H1 (cell line): ENCODE results near the gene UBE2A. TPM values are rescaled to one million over a fixed set of nuclear protein-coding genes. Genes with fewer than 3 reads are reported as not detected.

Experiments used
- CTCF ChIA-PET: fragments of 300-600 bp; sonication (Branson Sonifier 250); formaldehyde crosslinking; loops from one replicate; lab custom pipeline; 2021; ENCODE audit not compliant: partially characterized antibody; lab: Charles Lee
- POLR2A ChIA-PET: fragments of 300-600 bp; sonication (Branson Sonifier 250); formaldehyde crosslinking; loops from one replicate; lab custom pipeline; 2021; ENCODE audit warnings: inconsistent platforms; ENCODE audit not compliant: partially characterized antibody; lab: Charles Lee
- DNase-seq, 2 experiments: peaks; one replicate each; pipeline versions ENCODE4 v3.0.0 to v3.0.0-alpha.2; 2010 to 2022; ENCODE audit warnings: low spot score in 2 of 2, low read depth in 1 of 2, mixed read lengths in 1 of 2
- FAIRE-seq: peaks from 2 replicates; lab custom pipeline; 2011; peaks lifted over from hg19 to GRCh38; lab: Jason Lieb, UNC
- H2AFZ ChIP-seq: 2 replicates; pipeline ENCODE4 v1.8.1; 2012; ENCODE audit warnings: low read length, inconsistent platforms
- H2AK5ac ChIP-seq: 2 replicates; pipeline ENCODE4 v1.6.1; 2013; ENCODE audit warnings: low read depth, low read length
- H2BK120ac ChIP-seq: replicated peaks from 2 replicates; pipeline ENCODE3; 2013; ENCODE audit warnings: low read depth, low read length, inconsistent platforms
- H2BK12ac ChIP-seq: 2 replicates; pipeline ENCODE4 v1.6.1; 2013; ENCODE audit warnings: low read depth, low read length
- H2BK15ac ChIP-seq: 2 replicates; pipeline ENCODE4 v1.6.1; 2013; ENCODE audit warnings: low read length
- H2BK20ac ChIP-seq: 2 replicates; pipeline ENCODE4 v1.6.1; 2013; ENCODE audit warnings: low read length
- H2BK5ac ChIP-seq: 2 replicates; pipeline ENCODE4 v1.6.1; 2013; ENCODE audit warnings: low read depth, low read length
- H3K14ac ChIP-seq: 2 replicates; pipeline ENCODE4 v1.6.1; 2013; ENCODE audit warnings: inconsistent platforms; ENCODE audit not compliant: insufficient read length
- H3K18ac ChIP-seq: 2 replicates; pipeline ENCODE4 v1.6.1; 2013; ENCODE audit warnings: low read length; ENCODE audit errors: extremely low read depth
- H3K23ac ChIP-seq: 2 replicates; pipeline ENCODE4 v1.6.1; 2013; ENCODE audit warnings: inconsistent platforms; ENCODE audit not compliant: insufficient read length
- H3K23me2 ChIP-seq: 2 replicates; pipeline ENCODE4 v1.6.1; 2013; ENCODE audit warnings: low read depth, low read length
- H3K27ac ChIP-seq: 2 replicates; pipeline ENCODE4 v1.6.1; 2011; ENCODE audit warnings: low read depth, low read length, inconsistent platforms
- H3K27me3 ChIP-seq, 4 experiments: replicated peaks in 1 of 4; 1 replicate in 1 of 4; 2 replicates in 3 of 4; pipeline versions ENCODE4 v1.6.1 to v1.8.1; 2011 to 2013; ENCODE audit warnings: low read length in 3 of 4, mild to moderate bottlenecking in 3 of 4, inconsistent platforms in 2 of 4, mixed read lengths in 2 of 4, moderate library complexity in 1 of 4; ENCODE audit not compliant: control insufficient read depth in 3 of 4, insufficient read depth in 3 of 4; ENCODE audit errors: extremely low read depth in 1 of 4
- H3K36me3 ChIP-seq, 4 experiments: 2 replicates each; pipeline versions ENCODE4 v1.6.1 to v1.8.1; 2011 to 2013; ENCODE audit warnings: mild to moderate bottlenecking in 4 of 4, low read length in 3 of 4, moderate library complexity in 2 of 4, control low read depth in 1 of 4, inconsistent platforms in 1 of 4; ENCODE audit not compliant: insufficient read depth in 4 of 4, control insufficient read depth in 2 of 4
- H3K4ac ChIP-seq: replicated peaks from 2 replicates; pipeline ENCODE3; 2013; ENCODE audit warnings: low read length, low read depth, mixed read lengths, inconsistent platforms; ENCODE audit not compliant: insufficient read length
- H3K4me1 ChIP-seq, 4 experiments: replicated peaks in 1 of 4; 1 replicate in 1 of 4; 2 replicates in 3 of 4; pipeline versions ENCODE4 v1.6.1 to v1.8.1; 2011 to 2013; ENCODE audit warnings: low read length in 3 of 4, inconsistent platforms in 2 of 4, mixed read lengths in 1 of 4; ENCODE audit not compliant: insufficient read depth in 4 of 4, control insufficient read depth in 3 of 4
- H3K4me2 ChIP-seq, 2 experiments: 2 replicates each; pipeline versions ENCODE4 v1.6.1 to v1.8.1; 2011 to 2013; ENCODE audit warnings: low read depth in 2 of 2, low read length in 2 of 2, control low read depth in 1 of 2, inconsistent platforms in 1 of 2, mild to moderate bottlenecking in 1 of 2; ENCODE audit not compliant: insufficient read depth in 1 of 2
- H3K4me3 ChIP-seq, 4 experiments: fragments of 200-600, 300-600 bp in 1 of 4; sonication (generic), shearing (Covaris generic), sonication (Bioruptor Twin) in 1 of 4; 2 replicates each; pipeline versions ENCODE4 v1.5.1 to v1.8.1; 2011 to 2016; ENCODE audit warnings: low read length in 4 of 4, low read depth in 3 of 4, control low read depth in 2 of 4, inconsistent platforms in 2 of 4, mild to moderate bottlenecking in 2 of 4, mixed read lengths in 1 of 4, moderate library complexity in 1 of 4; ENCODE audit not compliant: insufficient read depth in 2 of 4; ENCODE audit errors: extremely low read depth in 1 of 4
- H3K56ac ChIP-seq: replicated peaks from 2 replicates; pipeline ENCODE3; 2013; ENCODE audit warnings: low read depth, mild to moderate bottlenecking, mixed read lengths, low read length, inconsistent platforms; ENCODE audit not compliant: insufficient read length
- H3K79me1 ChIP-seq: 2 replicates; pipeline ENCODE4 v1.6.1; 2013; ENCODE audit warnings: low read depth, low read length, control low read depth
- H3K79me2 ChIP-seq, 2 experiments: 2 replicates each; pipeline versions ENCODE4 v1.6.1 to v1.8.1; 2012 to 2013; ENCODE audit warnings: low read length in 2 of 2, mild to moderate bottlenecking in 2 of 2, inconsistent platforms in 1 of 2; ENCODE audit not compliant: insufficient read depth in 2 of 2, control insufficient read depth in 1 of 2
- H3K9ac ChIP-seq, 4 experiments: replicated peaks in 1 of 4; 1 replicate in 1 of 4; 2 replicates in 3 of 4; pipeline versions ENCODE4 v1.6.1 to v1.8.1; 2011 to 2013; ENCODE audit warnings: low read depth in 3 of 4, low read length in 3 of 4, control low read depth in 2 of 4, mild to moderate bottlenecking in 2 of 4, moderate library complexity in 2 of 4, inconsistent platforms in 1 of 4; ENCODE audit errors: extremely low read depth in 1 of 4
- H3K9me3 ChIP-seq, 2 experiments: 2 replicates each; pipeline versions ENCODE4 v1.6.1 to v1.8.1; 2012 to 2013; ENCODE audit warnings: mild to moderate bottlenecking in 2 of 2, moderate library complexity in 2 of 2, control low read depth in 1 of 2, inconsistent platforms in 1 of 2, low read depth in 1 of 2, low read length in 1 of 2, mixed read lengths in 1 of 2; ENCODE audit not compliant: insufficient read depth in 2 of 2
- H4K20me1 ChIP-seq, 2 experiments: replicated peaks in 1 of 2; 2 replicates each; pipeline versions ENCODE3 to v1.8.1; 2011 to 2013; ENCODE audit warnings: inconsistent platforms in 2 of 2, low read length in 2 of 2, mild to moderate bottlenecking in 1 of 2; ENCODE audit not compliant: insufficient read depth in 2 of 2, control insufficient read depth in 1 of 2
- H4K5ac ChIP-seq: 2 replicates; pipeline ENCODE4 v1.6.1; 2013; ENCODE audit warnings: low read length, low read depth, mixed read lengths, inconsistent platforms; ENCODE audit not compliant: insufficient read length
- H4K8ac ChIP-seq: 2 replicates; pipeline ENCODE4 v1.8.0; 2013; ENCODE audit warnings: mild to moderate bottlenecking, moderate library complexity, low read length, inconsistent platforms; ENCODE audit not compliant: insufficient read depth; ENCODE audit errors: extremely low read depth
- H4K91ac ChIP-seq: replicated peaks from 2 replicates; pipeline ENCODE3; 2013; ENCODE audit warnings: low read length, mixed read lengths, inconsistent platforms; ENCODE audit not compliant: insufficient read length
- EP300 ChIP-seq, 2 experiments: IDR thresholded peaks; 1 replicate in 1 of 2; 2 replicates in 1 of 2; pipeline ENCODE4 v1.6.1; 2011 to 2012; ENCODE audit warnings: low read depth in 2 of 2, low read length in 2 of 2, mild to moderate bottlenecking in 2 of 2, borderline replicate concordance in 1 of 2, inconsistent platforms in 1 of 2, moderate library complexity in 1 of 2
- RAD21 ChIP-seq, 2 experiments: IDR thresholded peaks in 1 of 2; conservative IDR thresholded peaks in 1 of 2; 2 replicates each; pipeline ENCODE4 v1.6.1; 2011; ENCODE audit warnings: low read depth in 2 of 2, low read length in 2 of 2, improper control_type of control experiment in 1 of 2, inconsistent platforms in 1 of 2, mild to moderate bottlenecking in 1 of 2, moderate library complexity in 1 of 2
- USF2 ChIP-seq: IDR thresholded peaks from 2 replicates; pipeline ENCODE4 v1.6.1; 2011; ENCODE audit warnings: low read length, improper control_type of control experiment
- WGBS, 2 experiments: shearing (Covaris generic) in 1 of 2; methylation state at CpG; one replicate each; pipeline versions ENCODE4 v1.1.6 to v1.1.7; 2013 to 2015; ENCODE audit warnings: low lambda C conversion rate in 2 of 2, mixed read lengths in 2 of 2, inconsistent platforms in 1 of 2, low coverage in 1 of 2, missing lambda C conversion rate in 1 of 2; ENCODE audit not compliant: insufficient replicate concordance in 2 of 2, insufficient coverage in 1 of 2, insufficient read length in 1 of 2; ENCODE audit errors: extremely low coverage in 1 of 2, missing lambda C conversion rate in 1 of 2; 5-methylcytosine and 5-hydroxymethylcytosine counted together
- polyA plus RNA-seq, 7 experiments: library from polyadenylated mRNA; depleted of rRNA in 3 of 7; stranded (reverse) in 5 of 7; unstranded in 2 of 7; fragments of >200 nt in 5 of 7; fragments of 200-250 nt in 2 of 7; gene quantifications; 1 replicate in 5 of 7; 2 replicates in 1 of 7; 4 replicates in 1 of 7; pipeline versions ENCODE4 v1.2.1 to v1.2.3, GENCODE V29; 2011 to 2013; ENCODE audit warnings: missing spikeins in 2 of 7, mixed read lengths in 2 of 7
- total RNA-seq: library from RNA; stranded (reverse); fragmentation: NEBNext Ultra II Directional; extraction: Animal tissue kit (Norgen Biotek cat#: 25700); gene quantifications from 2 replicates; pipeline ENCODE4 v1.2.1, GENCODE V29; 2021

UBE2A gene
- total and polyA plus RNA-seq, 2 of the 8 experiments (the other 6 are each of a cell fraction or from before 2014, with no cell fraction given) = 24.8 to 43.9 TPM

- Histone ChIP-seq H3K4ac (no peak overlapping the region), H3K27me3 (no peaks in the 10 kb centered on the region), H2BK120ac (no peak overlapping the region), H4K8ac (no peak overlapping the region), H3K27ac (no peak overlapping the region), H3K4me1 (no peaks in the 10 kb centered on the region), H3K79me1 (no peaks in the 10 kb centered on the region), H3K23me2 (no peaks in the 10 kb centered on the region), H3K9me3 (no peaks in the 10 kb centered on the region), H3K23ac (no peak overlapping the region), H3K36me3 (no peaks in the 10 kb centered on the region), H4K91ac (no peak overlapping the region), H3K9ac (no peak overlapping the region), H3K79me2 (no peaks in the 10 kb centered on the region), H2AK5ac (no peak overlapping the region), H2BK12ac (no peak overlapping the region), H3K56ac (no peak overlapping the region), H3K4me2 (no peak overlapping the region), H4K20me1 (no peaks in the 10 kb centered on the region), H3K14ac (no peak overlapping the region), H2BK20ac (no peak overlapping the region), H2BK15ac (no peak overlapping the region), H2BK5ac (no peak overlapping the region), H3K4me3 (no peak overlapping the region), H2AFZ (no peak overlapping the region), H4K5ac (no peak overlapping the region), H3K18ac (no peak overlapping the region)
- TF ChIP-seq RAD21 (IDR thresholded peaks at IDR 0.05 in 1 of 2, conservative IDR thresholded peaks at IDR 0.05 in 1 of 2; ENCODE audit: low read depth in 2 of 2, low read length in 2 of 2) = no peak
- no peak for TF ChIP-seq EP300 (IDR thresholded peaks at IDR 0.05; ENCODE audit: borderline replicate concordance in 1 of 2, low read depth in 2 of 2, low read length in 2 of 2)
- no peak for TF ChIP-seq USF2
- FAIRE-seq (no peak), DNase-seq (no peak)
- 80% methylated on average over 3 of the region's 9 CpGs; no CpG with 5 or more reads in 1 of the 2 experiments for WGBS, 2 experiments
- ChIA-PET POLR2A (interaction anchor here (1.0 kb wide), 1 partner anchor 80 kb away, joined by 3 read pairs; no protein-coding TSS in a partner anchor), CTCF (interaction anchor here (1.0 to 1.1 kb wide), 2 partner anchors 13 to 16 kb away, joined by 5 to 7 read pairs; no protein-coding TSS in a partner anchor)
Observed at GRCh38 chrX:119529345-119530276, 44.8 kb upstream of the UBE2A start.
